Right lobe of liver (tissue), 6 donors: ENCODE results near the gene CMTM7. TPM values are rescaled to one million over a fixed set of nuclear protein-coding genes. Genes with fewer than 3 reads are reported as not detected.

Experiments used
- ATAC-seq, 4 donors: fragments of 200-7000 bp; cut with Tn5 transposase; one replicate each; pipeline ENCODE4 v1.9.1; 2020; ENCODE audit warnings: mild to moderate bottlenecking in 4 of 4, moderate library complexity in 4 of 4
- DNase-seq, 3 donors: peaks; one replicate each; pipeline ENCODE4 v3.0.0-alpha.2; 2020
- H3K27ac ChIP-seq, 3 donors: fragments of 200-600 bp; one replicate each; pipeline ENCODE4 v1.8.0; 2022
- H3K27me3 ChIP-seq, 2 donors: fragments of 200-600 bp; one replicate each; pipeline ENCODE4 v1.8.0; 2022
- H3K36me3 ChIP-seq, 4 donors: fragments of 200-600 bp; sonication (generic) in 1 of 4; one replicate each; pipeline versions ENCODE4 v1.5.1 to v1.8.0; 2017 to 2022; ENCODE audit warnings: control low read depth in 1 of 4
- H3K4me1 ChIP-seq, 4 donors: fragments of 200-600 bp; sonication (generic) in 1 of 4; one replicate each; pipeline versions ENCODE4 v1.5.1 to v1.8.0; 2017 to 2022; ENCODE audit warnings: control low read depth in 1 of 4
- H3K4me3 ChIP-seq, 3 donors: fragments of 200-600 bp; one replicate each; pipeline ENCODE4 v1.8.0; 2022
- H3K9me3 ChIP-seq, 4 donors: fragments of 200-600 bp; sonication (generic) in 1 of 4; one replicate each; pipeline versions ENCODE4 v1.5.1 to v1.8.0; 2017 to 2022; ENCODE audit warnings: control low read depth in 1 of 4
- CTCF ChIP-seq, 4 donors: fragments of 200-600 bp in 3 of 4; fragments of 450-650 bp in 1 of 4; IDR thresholded peaks; one replicate each; pipeline versions ENCODE4 v1.5.1 to v1.8.0; 2016 to 2022; ENCODE audit warnings: antibody characterized with exemption in 4 of 4, mild to moderate bottlenecking in 2 of 4
- POLR2A ChIP-seq: fragments of 450-650 bp; IDR thresholded peaks from one replicate; pipeline ENCODE4 v1.6.1; 2017; ENCODE audit warnings: antibody characterized with exemption, mild to moderate bottlenecking
- WGBS: methylation state at CpG from one replicate; pipeline ENCODE4 v1.1.6; 2018; ENCODE audit warnings: low coverage, low lambda C conversion rate; ENCODE audit not compliant: insufficient coverage; ENCODE audit errors: missing lambda C conversion rate; 5-methylcytosine and 5-hydroxymethylcytosine counted together
- intact Hi-C, 2 donors: fragments of 100-400 bp; cut with DNase I; formaldehyde crosslinking; loops; one replicate each; pipeline versions ENCODE4 v1.11.2 to v1.14.1; 2022
- long read RNA-seq: library from polyadenylated mRNA; unstranded; transcript quantifications from one replicate; pipeline ENCODE4 v2.0.0, GENCODE V29; 2019
- total RNA-seq, 6 experiments: library from RNA; depleted of rRNA in 2 of 6; stranded (reverse); fragments of >200 nt in 2 of 6; fragmentation: NEBNext Ultra II Directional in 3 of 6; extraction: Animal tissue kit (Norgen Biotek cat#: 25700) in 3 of 6; gene quantifications; one replicate each; pipeline versions ENCODE4 v1.1.0 to v1.2.4, GENCODE V29; 2016 to 2023
- donor health status: DM: no; HTN: yes; CAD: no.
- donor health status: DM: no; HTN: no; CAD: no.
- donor health status: DM: no; HTN: no; CAD: no.
- donor health status: DM: no; HTN: yes; CAD: no.
- donor health status: DM: no; HTN: yes; CAD: no.

Gene CMTM7
- 1 to 10 TPM; 2.7 to 9.8 (median 5.0) TPM for total RNA-seq
- long read RNA-seq, partial matches to known transcripts, result 0 of 2 reads
- long read RNA-seq, other reads (novel, unspliced or antisense), result 2 of 2 reads

DNA sequence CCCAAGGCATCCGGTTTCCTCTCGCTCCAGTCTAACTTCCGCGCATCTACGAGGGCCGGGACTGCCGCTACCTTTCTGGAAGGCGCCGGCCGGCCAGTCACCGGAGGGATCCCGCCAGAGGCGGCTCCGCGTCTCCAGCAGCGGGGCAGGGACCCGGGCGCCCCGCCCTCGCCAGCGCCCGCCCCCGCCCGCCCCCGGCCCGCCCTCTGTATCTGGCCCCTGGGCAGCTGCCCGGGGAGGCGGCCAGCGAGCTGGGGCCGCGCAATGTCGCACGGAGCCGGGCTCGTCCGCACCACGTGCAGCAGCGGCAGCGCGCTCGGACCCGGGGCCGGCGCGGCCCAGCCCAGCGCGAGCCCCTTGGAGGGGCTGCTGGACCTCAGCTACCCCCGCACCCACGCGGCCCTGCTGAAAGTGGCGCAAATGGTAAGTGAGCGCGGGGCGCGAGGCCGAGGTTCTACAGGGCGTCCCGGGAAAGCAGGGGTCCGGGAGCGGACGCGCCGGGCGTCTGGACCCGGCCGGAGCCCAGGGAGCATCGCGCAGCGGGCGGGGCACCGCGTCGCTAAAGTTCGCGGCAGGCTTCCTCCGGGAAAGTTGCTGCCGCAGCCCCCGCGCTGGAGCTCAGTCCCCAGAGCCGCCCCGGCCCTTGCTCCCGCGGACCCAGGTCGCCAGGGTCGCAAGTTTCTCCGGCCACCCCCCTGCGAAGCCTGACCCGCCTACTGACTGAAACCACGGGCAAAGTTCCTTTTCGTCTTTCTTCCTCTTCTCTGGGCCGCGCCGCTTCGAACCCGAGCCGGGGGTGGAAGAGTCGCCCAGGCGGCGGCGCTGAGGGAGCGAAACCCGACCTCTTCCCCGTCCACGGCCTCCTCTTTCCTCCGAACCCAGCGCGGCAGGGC, at the start of gene CMTM7:
CMTM7 (plus strand) TSS at position 211 of the 893 bp plus-strand sequence; CDS start at position 265, 54 bp downstream.
- no peaks in the 10 kb centered on the region for H3K27me3 ChIP-seq
- intact Hi-C loops, result no loop called here

DNA sequence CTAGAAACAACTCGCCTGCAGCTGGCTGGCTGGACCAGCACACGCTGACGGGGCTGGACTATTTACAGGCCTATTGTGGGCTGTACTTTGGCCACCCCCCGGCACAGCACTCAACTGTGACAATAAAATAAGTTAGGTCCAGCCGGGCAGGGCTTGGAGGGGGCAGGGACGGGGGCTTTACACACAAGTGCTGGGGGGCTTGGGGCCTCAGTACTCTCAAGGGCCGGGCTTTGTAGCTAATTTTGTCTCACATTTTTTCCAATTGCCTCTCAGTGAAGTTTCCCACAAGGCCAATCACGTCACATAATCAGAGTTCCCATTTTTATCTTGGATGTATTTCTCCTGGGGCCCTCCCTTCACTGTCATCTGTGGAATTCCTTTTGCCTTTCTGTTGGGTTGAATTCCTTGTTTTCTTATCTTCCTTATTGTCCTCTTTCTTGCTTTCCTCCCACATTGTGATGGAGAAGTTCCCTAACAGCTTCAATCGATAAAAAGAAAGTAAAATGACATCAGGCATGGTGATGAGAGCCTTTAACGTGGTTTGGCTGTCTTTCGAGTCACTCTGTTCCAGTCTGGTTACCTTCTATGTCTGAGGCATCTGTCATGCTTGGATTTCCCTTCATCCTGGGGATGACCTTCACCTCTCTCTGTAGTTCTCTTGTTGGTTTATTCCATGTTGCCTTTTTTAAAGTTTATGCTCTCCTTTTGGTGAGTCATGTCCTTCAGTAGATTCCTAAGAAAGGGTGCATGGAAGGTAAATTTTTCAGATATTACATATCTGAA, 44.1 kb upstream of the CMTM7 start:
- DNase-seq (no peak), ATAC-seq (peak in 1 of 4 donors; percentile 51)
- H3K27ac ChIP-seq, result no peak overlapping the region
- TF ChIP-seq CTCF (IDR thresholded peaks at IDR 0.05) (no peak), POLR2A (no peak)
- intact Hi-C loops, result no loop called here
- no peak overlapping the region for H3K4me3 ChIP-seq
- peaks cover 0 to 14% (median 0%) of the 10 kb centered on the region in 4 donors for H3K4me1 ChIP-seq
- H3K27me3 ChIP-seq, result no peaks in the 10 kb centered on the region
- H3K9me3 ChIP-seq, result no peaks in the 10 kb centered on the region
- H3K36me3 ChIP-seq, result no peaks in the 10 kb centered on the region
- WGBS, result 73% methylated on average over 9 of the region's 11 CpGs

More for the DNA sequence above, at the start of gene CMTM7:
- peaks cover 0 to 6% (median 0%) of the 10 kb centered on the region in 4 donors for H3K4me1 ChIP-seq
- H3K36me3 ChIP-seq, result no peaks in the 10 kb centered on the region
- peak; percentile 90 to 95 (median 92) for ATAC-seq
- peak within 1 kb of the TSS; percentile 70 to 88 (median 75) for H3K4me3 ChIP-seq
- TF ChIP-seq CTCF (IDR thresholded peaks at IDR 0.05) (no peak), POLR2A (peak; percentile 75)
- no peaks in the 10 kb centered on the region for H3K9me3 ChIP-seq
- WGBS, result 0% methylated on average over 5 of the region's 107 CpGs
- peak; percentile 77 to 86 (median 85) for DNase-seq
- peak within 1 kb of the TSS; percentile 34 to 89 (median 81) for H3K27ac ChIP-seq

DNA sequence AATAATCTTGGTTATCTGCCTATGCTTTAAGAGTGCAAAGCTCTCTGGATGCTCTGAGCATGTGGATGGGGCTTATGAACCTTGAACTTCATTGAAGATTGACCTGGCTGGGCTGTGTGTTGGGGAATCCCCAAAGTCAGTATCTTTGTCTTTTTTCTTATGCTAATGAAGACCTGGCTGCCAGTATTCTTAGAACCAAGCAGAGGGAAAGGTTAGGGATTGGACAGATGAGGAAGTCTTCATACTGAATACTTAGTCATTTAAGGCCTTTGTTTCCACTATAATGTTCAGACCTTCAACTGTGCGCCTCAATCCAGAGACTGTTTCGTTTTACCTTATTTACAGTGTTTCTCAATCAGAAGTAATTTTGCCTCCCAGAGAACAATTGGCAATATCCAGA, 42.5 kb upstream of the CMTM7 start:
- Histone ChIP-seq H3K4me1 (peaks cover 0 to 14% (median 0%) of the 10 kb centered on the region in 4 donors), H3K27me3 (no peaks in the 10 kb centered on the region), H3K9me3 (no peaks in the 10 kb centered on the region), H3K36me3 (no peaks in the 10 kb centered on the region), H3K4me3 (no peak overlapping the region), H3K27ac (no peak overlapping the region)
- WGBS, result 31% methylated on average over 2 of the region's 2 CpGs
- ATAC-seq (peak; percentile 78 to 87 (median 84)), DNase-seq (no peak)
- TF ChIP-seq CTCF (IDR thresholded peaks at IDR 0.05) (no peak), POLR2A (no peak)
- intact Hi-C loops, result no loop called here

DNA sequence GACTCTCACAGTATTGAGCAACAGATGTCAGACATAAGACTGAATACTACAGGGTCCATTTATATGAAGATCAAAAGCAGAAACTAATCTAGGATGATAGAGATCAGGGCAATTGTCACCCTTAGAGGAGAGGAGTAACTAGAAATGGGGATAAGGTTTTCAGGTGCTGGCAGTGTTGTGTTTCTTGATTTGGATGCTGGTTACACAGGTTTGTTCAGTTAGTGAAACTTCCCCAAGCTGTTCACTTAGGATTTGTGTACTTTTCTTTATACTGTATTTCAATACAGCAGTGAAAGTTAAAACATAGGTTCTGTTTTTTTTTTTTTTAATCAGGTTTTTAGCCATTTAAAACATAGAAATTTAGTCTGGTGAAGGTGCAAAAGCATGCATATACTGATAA, 39.1 kb upstream of the CMTM7 start:
- TF ChIP-seq POLR2A (no peak), CTCF (IDR thresholded peaks at IDR 0.05) (no peak)
- no peaks in the 10 kb centered on the region for H3K9me3 ChIP-seq
- no peak overlapping the region for H3K27ac ChIP-seq
- no peak for DNase-seq
- no peaks in the 10 kb centered on the region for H3K27me3 ChIP-seq
- ATAC-seq, result no peak
- H3K4me1 ChIP-seq, result peaks cover 0 to 14% (median 0%) of the 10 kb centered on the region in 4 donors
- intact Hi-C loops, result no loop called here
- H3K4me3 ChIP-seq, result no peak overlapping the region
- H3K36me3 ChIP-seq, result peaks cover 0 to 2% (median 0%) of the 10 kb centered on the region in 4 donors
